ENCODE results near the gene HDDC3. TPM values are rescaled to one million over a fixed set of nuclear protein-coding genes. Genes with fewer than 3 reads are reported as not detected.

Gene HDDC3
- 20.4 TPM for polyA plus RNA-seq (2012; ENCODE audit: missing spikeins)

- FAIRE-seq (peak; percentile 56), DNase-seq (ENCODE audit: insufficient read length) (peak; percentile 85)
- TF ChIP-seq POLR2AphosphoS5 (IDR thresholded peaks at IDR 0.05; ENCODE audit: low read depth, low read length): 0 out of 2 replicates have a peak, but pooled peaks have one; percentile 30
- TF ChIP-seq TAF1 (IDR thresholded peaks at IDR 0.05; ENCODE audit: borderline replicate concordance, low read depth, low read length): peak; percentile 82
- TF ChIP-seq POLR2A (IDR thresholded peaks at IDR 0.05; ENCODE audit: low read depth, low read length): peak; percentile 68
Observed at GRCh38 chr15:90931828-90932659, at the start of gene HDDC3. HDDC3 (minus strand) TSS chr15:90932549; CDS start chr15:90932540, 9 bp downstream.

- DNase-seq (ENCODE audit: insufficient read length): no peak
- FAIRE-seq: no peak
- TF ChIP-seq TAF1 (IDR thresholded peaks at IDR 0.05; ENCODE audit: borderline replicate concordance, low read depth, low read length): no peak
- no peak for TF ChIP-seq POLR2A (IDR thresholded peaks at IDR 0.05; ENCODE audit: low read depth, low read length)
- no peak for TF ChIP-seq POLR2AphosphoS5 (IDR thresholded peaks at IDR 0.05; ENCODE audit: low read depth, low read length)
Observed at GRCh38 chr15:90982135-90982534, 49.8 kb upstream of the HDDC3 start.

GRCh38 chr15:90981681-90982080, 49.3 kb upstream of the HDDC3 start:
- TF ChIP-seq POLR2A (IDR thresholded peaks at IDR 0.05; ENCODE audit: low read depth, low read length) (no peak), TAF1 (IDR thresholded peaks at IDR 0.05; ENCODE audit: borderline replicate concordance, low read depth, low read length) (no peak), POLR2AphosphoS5 (IDR thresholded peaks at IDR 0.05; ENCODE audit: low read depth, low read length) (no peak)
- FAIRE-seq: peak; percentile 61
- no peak for DNase-seq (ENCODE audit: insufficient read length)

GRCh38 chr15:90979582-90979981, 47.2 kb upstream of the HDDC3 start:
- DNase-seq (ENCODE audit: insufficient read length) (no peak), FAIRE-seq (no peak)
- no peak for TF ChIP-seq POLR2A (IDR thresholded peaks at IDR 0.05; ENCODE audit: low read depth, low read length)
- TF ChIP-seq POLR2AphosphoS5 (IDR thresholded peaks at IDR 0.05; ENCODE audit: low read depth, low read length): no peak
- TF ChIP-seq TAF1 (IDR thresholded peaks at IDR 0.05; ENCODE audit: borderline replicate concordance, low read depth, low read length): no peak

GRCh38 chr15:90974216-90974615, 41.9 kb upstream of the HDDC3 start:
- no peak for DNase-seq (ENCODE audit: insufficient read length)
- no peak for TF ChIP-seq TAF1 (IDR thresholded peaks at IDR 0.05; ENCODE audit: borderline replicate concordance, low read depth, low read length)
- TF ChIP-seq POLR2AphosphoS5 (IDR thresholded peaks at IDR 0.05; ENCODE audit: low read depth, low read length): no peak
- TF ChIP-seq POLR2A (IDR thresholded peaks at IDR 0.05; ENCODE audit: low read depth, low read length): no peak
- FAIRE-seq: no peak

GRCh38 chr15:90972133-90972532, 39.8 kb upstream of the HDDC3 start:
- no peak for FAIRE-seq
- DNase-seq (ENCODE audit: insufficient read length): no peak
- TF ChIP-seq POLR2A (IDR thresholded peaks at IDR 0.05; ENCODE audit: low read depth, low read length) (no peak), POLR2AphosphoS5 (IDR thresholded peaks at IDR 0.05; ENCODE audit: low read depth, low read length) (no peak), TAF1 (IDR thresholded peaks at IDR 0.05; ENCODE audit: borderline replicate concordance, low read depth, low read length) (no peak)

GRCh38 chr15:90970274-90970673, 37.9 kb upstream of the HDDC3 start:
- DNase-seq (ENCODE audit: insufficient read length): no peak
- FAIRE-seq: no peak
- no peak for TF ChIP-seq TAF1 (IDR thresholded peaks at IDR 0.05; ENCODE audit: borderline replicate concordance, low read depth, low read length)
- no peak for TF ChIP-seq POLR2AphosphoS5 (IDR thresholded peaks at IDR 0.05; ENCODE audit: low read depth, low read length)

- no peak for FAIRE-seq
- no peak for TF ChIP-seq POLR2AphosphoS5 (IDR thresholded peaks at IDR 0.05; ENCODE audit: low read depth, low read length)
- TF ChIP-seq POLR2A (IDR thresholded peaks at IDR 0.05; ENCODE audit: low read depth, low read length): no peak
- no peak for TF ChIP-seq TAF1 (IDR thresholded peaks at IDR 0.05; ENCODE audit: borderline replicate concordance, low read depth, low read length)
- DNase-seq (ENCODE audit: insufficient read length): no peak
Observed at GRCh38 chr15:90968434-90968833, 36.1 kb upstream of the HDDC3 start.

GRCh38 chr15:90967206-90967605, 34.9 kb upstream of the HDDC3 start:
- DNase-seq (ENCODE audit: insufficient read length) (no peak), FAIRE-seq (no peak)
- TF ChIP-seq TAF1 (IDR thresholded peaks at IDR 0.05; ENCODE audit: borderline replicate concordance, low read depth, low read length) (no peak), POLR2AphosphoS5 (IDR thresholded peaks at IDR 0.05; ENCODE audit: low read depth, low read length) (no peak), POLR2A (IDR thresholded peaks at IDR 0.05; ENCODE audit: low read depth, low read length) (no peak)

GRCh38 chr15:90966262-90966661, 33.9 kb upstream of the HDDC3 start:
- no peak for DNase-seq (ENCODE audit: insufficient read length)
- FAIRE-seq: no peak
- TF ChIP-seq POLR2AphosphoS5 (IDR thresholded peaks at IDR 0.05; ENCODE audit: low read depth, low read length) (no peak), POLR2A (IDR thresholded peaks at IDR 0.05; ENCODE audit: low read depth, low read length) (no peak), TAF1 (IDR thresholded peaks at IDR 0.05; ENCODE audit: borderline replicate concordance, low read depth, low read length) (no peak)

- FAIRE-seq: no peak
- TF ChIP-seq TAF1 (IDR thresholded peaks at IDR 0.05; ENCODE audit: borderline replicate concordance, low read depth, low read length) (no peak), POLR2AphosphoS5 (IDR thresholded peaks at IDR 0.05; ENCODE audit: low read depth, low read length) (no peak), POLR2A (IDR thresholded peaks at IDR 0.05; ENCODE audit: low read depth, low read length) (no peak)
- DNase-seq (ENCODE audit: insufficient read length): no peak
Observed at GRCh38 chr15:90962021-90962420, 29.7 kb upstream of the HDDC3 start.

All from GM12892 (cell line).